Sigmoid colon (tissue), 7 donors: Measurements from ENCODE around the gene PSME1. TPM values are rescaled to one million over a fixed set of nuclear protein-coding genes. Genes with fewer than 3 reads are reported as not detected.
A peak's percentile ranks its signal among the peaks of the same experiment; 100 is the strongest.

Source experiments
- DNase-seq: peaks from one replicate; pipeline ENCODE4 v3.0.0-alpha.2; 2019
- H3K27ac ChIP-seq, 4 donors: fragments of 200-600 bp; sonication (generic); one replicate each; pipeline ENCODE4 v1.5.1; 2016 to 2019; ENCODE audit warnings: mild to moderate bottlenecking in 1 of 4
- H3K27me3 ChIP-seq, 3 donors: fragments of 200-600 bp; sonication (generic); one replicate each; pipeline ENCODE4 v1.5.1; 2019; ENCODE audit warnings: mild to moderate bottlenecking in 1 of 3
- H3K36me3 ChIP-seq, 4 donors: fragments of 200-600 bp; sonication (generic); one replicate each; pipeline ENCODE4 v1.5.1; 2016 to 2019
- H3K4me1 ChIP-seq, 4 donors: fragments of 200-600 bp; sonication (generic); one replicate each; pipeline ENCODE4 v1.5.1; 2017 to 2019
- H3K4me3 ChIP-seq, 4 donors: fragments of 200-600 bp; sonication (generic); one replicate each; pipeline ENCODE4 v1.5.1; 2017 to 2019; ENCODE audit warnings: mild to moderate bottlenecking in 2 of 4, moderate library complexity in 1 of 4
- H3K9me3 ChIP-seq, 4 donors: fragments of 200-600 bp in 3 of 4; sonication (generic) in 3 of 4; one replicate each; pipeline versions ENCODE4 v1.5.1 to v1.6.1; 2013 to 2019
- CTCF ChIP-seq, 4 experiments: fragments of 450-650 bp in 3 of 4; fragments of 200-600 bp in 1 of 4; IDR thresholded peaks; one replicate each; pipeline ENCODE4 v1.5.1; 2016 to 2019; ENCODE audit warnings: antibody characterized with exemption in 4 of 4, mild to moderate bottlenecking in 3 of 4, moderate library complexity in 2 of 4
- EP300 ChIP-seq, 4 donors: sonication (generic); formaldehyde crosslinking; IDR thresholded peaks; one replicate each; pipeline ENCODE4 v1.6.1; 2017; ENCODE audit warnings: antibody characterized with exemption in 4 of 4
- POLR2A ChIP-seq, 2 donors: fragments of 450-650 bp; IDR thresholded peaks; one replicate each; pipeline ENCODE4 v1.6.1; 2016; ENCODE audit warnings: antibody characterized with exemption in 2 of 2, mild to moderate bottlenecking in 2 of 2, moderate library complexity in 2 of 2
- POLR2AphosphoS5 ChIP-seq, 4 donors: sonication (generic); formaldehyde crosslinking; IDR thresholded peaks; one replicate each; pipeline ENCODE4 v1.6.1; 2017; ENCODE audit warnings: antibody characterized with exemption in 4 of 4
- WGBS, 2 donors: extraction: QIAGEN DNeasy Blood & Tissue Kit; methylation state at CpG; one replicate each; pipeline ENCODE4 v1.1.7; 2013; 5-methylcytosine and 5-hydroxymethylcytosine counted together
- intact Hi-C: fragments of 100-400 bp; cut with DNase I; formaldehyde crosslinking; loops from one replicate; pipeline ENCODE4 v1.15.1; 2023
- polyA plus RNA-seq, 3 donors: library from polyadenylated mRNA; stranded (reverse); fragments of 200-250 nt; gene quantifications; one replicate each; pipeline ENCODE4 v1.2.3, GENCODE V29; 2013
- total RNA-seq, 4 donors: library from RNA; depleted of rRNA; stranded (reverse); fragments of >200 nt; gene quantifications; one replicate each; pipeline ENCODE4 v1.1.0, GENCODE V29; 2016
- donor health status: healthy with polysubstance abuse.
- donor health status: Bipolar disorder and iron deficiency.
- donor health status: healthy.

The PSME1 gene
- total and polyA plus RNA-seq, 7 donors: 129 to 438 (median 186) TPM

- Histone ChIP-seq H3K36me3 (no peaks in the 10 kb centered on the region), H3K27me3 (no peaks in the 10 kb centered on the region), H3K9me3 (no peaks in the 10 kb centered on the region), H3K4me3 (no peak overlapping the region), H3K4me1 (peaks cover 0 to 16% (median 7%) of the 10 kb centered on the region in 4 donors), H3K27ac (no peak overlapping the region)
- DNase-seq: no peak
- 18 to 71% methylated on average over 1 of the region's 1 CpG for WGBS, 2 donors
- TF ChIP-seq POLR2AphosphoS5 (IDR thresholded peaks at IDR 0.05) (no peak), EP300 (IDR thresholded peaks at IDR 0.05) (no peak), CTCF (IDR thresholded peaks at IDR 0.05) (no peak), POLR2A (IDR thresholded peaks at IDR 0.05) (no peak)
- intact Hi-C loops: loop anchor here (10.0 kb wide), 1 partner anchor 556 kb away; the partner anchor contains the start of genes THTPA and ZFHX2
Observed at GRCh38 chr14:24110523-24110922, 25.5 kb upstream of the PSME1 start.

GRCh38 chr14:24113379-24113800, 22.6 kb upstream of the PSME1 start:
- TF ChIP-seq CTCF (IDR thresholded peaks at IDR 0.05) (no peak), EP300 (IDR thresholded peaks at IDR 0.05) (no peak), POLR2AphosphoS5 (IDR thresholded peaks at IDR 0.05) (no peak)
- Histone ChIP-seq H3K27ac (peak overlapping the region; percentile 95 to 99 (median 98)), H3K27me3 (no peaks in the 10 kb centered on the region), H3K4me3 (peak overlapping the region; percentile 66 to 85 (median 74)), H3K36me3 (peaks cover 5 to 16% (median 6%) of the 10 kb centered on the region in 4 donors), H3K4me1 (peaks cover 0 to 28% (median 18%) of the 10 kb centered on the region in 4 donors), H3K9me3 (no peaks in the 10 kb centered on the region)
- no peak for DNase-seq
- 8 to 19% methylated on average over 15 of the region's 15 CpGs for WGBS, 2 donors
- intact Hi-C loops: loop anchor here (10.0 kb wide), 1 partner anchor 559 kb away; the partner anchor contains the start of genes THTPA and ZFHX2

- peak; percentile 93 for DNase-seq
- TF ChIP-seq CTCF (IDR thresholded peaks at IDR 0.05) (no peak), EP300 (IDR thresholded peaks at IDR 0.05) (no peak), POLR2AphosphoS5 (IDR thresholded peaks at IDR 0.05) (peak; percentile 24 to 78 (median 56)), POLR2A (IDR thresholded peaks at IDR 0.05) (peak; percentile 26 to 54)
- peaks cover 8 to 22% (median 12%) of the 10 kb centered on the region in 4 donors for H3K36me3 ChIP-seq
- H3K4me1 ChIP-seq: peaks cover 0 to 22% (median 18%) of the 10 kb centered on the region in 4 donors
- intact Hi-C loops: loop anchor here (1.0 to 10.0 kb wide), 3 partner anchors 23 to 559 kb away; partner anchors contain the start of genes IRF9, PSME1, THTPA and ZFHX2
- H3K27ac ChIP-seq: peak overlapping the region; percentile 95 to 99 (median 98)
- 1% methylated on average over 42 of the region's 42 CpGs for WGBS, 2 donors
- no peaks in the 10 kb centered on the region for H3K27me3 ChIP-seq
- peak overlapping the region; percentile 66 to 85 (median 74) for H3K4me3 ChIP-seq
- no peaks in the 10 kb centered on the region for H3K9me3 ChIP-seq
Observed at GRCh38 chr14:24113801-24114531, 22.0 kb upstream of the PSME1 start.

GRCh38 chr14:24114532-24115421, 21.2 kb upstream of the PSME1 start, which contains the start of the genes DCAF11 and NRL:
Gene DCAF11 (plus strand): TSS chr14:24114777. CDS start chr14:24115595, 818 bp downstream.
Gene NRL (minus strand): TSS chr14:24114949. CDS start chr14:24082848, 32,101 bp downstream.
- Histone ChIP-seq H3K4me3 (peak within 1 kb of the TSS; percentile 66 to 85 (median 74)), H3K9me3 (no peaks in the 10 kb centered on the region), H3K36me3 (peaks cover 8 to 30% (median 20%) of the 10 kb centered on the region in 4 donors), H3K4me1 (peaks cover 0 to 19% (median 18%) of the 10 kb centered on the region in 4 donors), H3K27ac (peak within 1 kb of the TSS; percentile 95 to 99 (median 98)), H3K27me3 (no peaks in the 10 kb centered on the region)
- TF ChIP-seq POLR2A (IDR thresholded peaks at IDR 0.05) (no peak), CTCF (IDR thresholded peaks at IDR 0.05) (no peak), POLR2AphosphoS5 (IDR thresholded peaks at IDR 0.05) (peak; percentile 59 to 88 (median 69)), EP300 (IDR thresholded peaks at IDR 0.05) (peak in 3 of 4 donors; percentile 81 to 90 (median 89))
- DNase-seq: peak; percentile 100
- 0 to 1% methylated on average over 65 of the region's 65 CpGs for WGBS, 2 donors
- intact Hi-C loops: loop anchor here (1.0 to 10.0 kb wide), 3 partner anchors 22 to 560 kb away; partner anchors contain the start of genes IRF9, PSME1, THTPA and ZFHX2
